GM23338 (cell line): ENCODE data around the gene FAM171A1. TPM values are rescaled to one million over a fixed set of nuclear protein-coding genes. Genes with fewer than 3 reads are reported as not detected.

Experiments
- ATAC-seq: fragments of 200-7000 bp; cut with Tn5 transposase; 3 replicates; pipeline ENCODE4 v1.9.1; 2020
- DNase-seq: peaks from one replicate; pipeline ENCODE4 v3.0.0-alpha.2; 2015; ENCODE audit warnings: low spot score
- H2AFZ ChIP-seq: fragments of 200-600 bp; sonication (generic); 2 replicates; pipeline ENCODE4 v1.8.0; 2016; ENCODE audit warnings: antibody characterized with exemption, mild to moderate bottlenecking, moderate library complexity
- H3F3A ChIP-seq: fragments of 200-600 bp; sonication (generic); replicated peaks from 2 replicates; pipeline ENCODE4 v1.8.0; 2017; ENCODE audit warnings: antibody characterized with exemption, mixed run types, low read depth
- H3K27ac ChIP-seq: fragments of 200-600 bp; sonication (generic); 2 replicates; pipeline ENCODE4 v1.6.1; 2016; ENCODE audit warnings: low read depth
- H3K27me3 ChIP-seq: fragments of 200-600 bp; sonication (generic); 2 replicates; pipeline ENCODE4 v1.8.0; 2016; ENCODE audit warnings: mild to moderate bottlenecking, mixed run types, moderate library complexity; ENCODE audit not compliant: insufficient read depth
- H3K36me3 ChIP-seq: fragments of 200-600 bp; sonication (generic); 2 replicates; pipeline ENCODE4 v1.8.0; 2016; ENCODE audit warnings: mild to moderate bottlenecking; ENCODE audit not compliant: insufficient read depth
- H3K4me1 ChIP-seq: fragments of 200-600 bp; sonication (generic); 2 replicates; pipeline ENCODE4 v1.8.0; 2016; ENCODE audit warnings: mild to moderate bottlenecking, moderate library complexity; ENCODE audit not compliant: insufficient read depth
- H3K4me2 ChIP-seq: fragments of 200-600 bp; sonication (generic); 2 replicates; pipeline ENCODE4 v1.7.1; 2017; ENCODE audit warnings: mixed run types
- H3K4me3 ChIP-seq: fragments of 200-600 bp; sonication (generic); 2 replicates; pipeline ENCODE4 v1.6.1; 2016; ENCODE audit warnings: mixed run types
- H3K79me2 ChIP-seq: fragments of 200-600 bp; sonication (generic); replicated peaks from 2 replicates; pipeline ENCODE4 v1.8.0; 2017; ENCODE audit warnings: mild to moderate bottlenecking; ENCODE audit not compliant: insufficient read depth
- H3K9me2 ChIP-seq: fragments of 200-600 bp; sonication (generic); 2 replicates; pipeline ENCODE4 v1.8.0; 2017; ENCODE audit not compliant: insufficient read depth
- H4K20me1 ChIP-seq: fragments of 200-600 bp; sonication (generic); replicated peaks from 2 replicates; pipeline ENCODE4 v1.8.0; 2017; ENCODE audit warnings: mild to moderate bottlenecking; ENCODE audit not compliant: insufficient read depth
- H3K27ac Mint-ChIP-seq: 2 replicates; pipeline ENCODE4 v1.8.0; 2020; ENCODE audit warnings: inconsistent platforms, mild to moderate bottlenecking, moderate library complexity, mixed read lengths
- H3K27me3 Mint-ChIP-seq: 3 replicates; pipeline ENCODE4 v1.8.0; 2022; ENCODE audit warnings: low read depth, mild to moderate bottlenecking, moderate library complexity, mixed read lengths, inconsistent platforms; ENCODE audit not compliant: insufficient read depth, poor library complexity
- H3K36me3 Mint-ChIP-seq: 3 replicates; pipeline ENCODE4 v1.8.0; 2021; ENCODE audit warnings: low read depth, mild to moderate bottlenecking, inconsistent platforms, moderate library complexity, mixed read lengths
- H3K4me1 Mint-ChIP-seq: 3 replicates; pipeline ENCODE4 v1.8.0; 2020; ENCODE audit warnings: mild to moderate bottlenecking, inconsistent platforms, mixed read lengths
- H3K4me3 Mint-ChIP-seq: 3 replicates; pipeline ENCODE4 v1.8.0; 2021; ENCODE audit warnings: moderate library complexity, mild to moderate bottlenecking, inconsistent platforms, mixed read lengths
- H3K9me3 Mint-ChIP-seq: 3 replicates; pipeline ENCODE4 v1.8.0; 2020; ENCODE audit warnings: moderate library complexity, mild to moderate bottlenecking, inconsistent platforms, mixed read lengths
- CREB1 ChIP-seq: fragments of 250-450 bp; sonication (Bioruptor Pico); IDR thresholded peaks from 2 replicates; pipeline ENCODE4 v1.5.0; 2020; ENCODE audit warnings: low read depth, mild to moderate bottlenecking, moderate library complexity
- EZH2 ChIP-seq: fragments of 200-600 bp; sonication (generic); IDR thresholded peaks from one replicate; pipeline ENCODE4 v1.8.0; 2017; ENCODE audit warnings: antibody characterized with exemption, mild to moderate bottlenecking, low read depth; ENCODE audit not compliant: unreplicated experiment
- EZH2phosphoT487 ChIP-seq: fragments of 200-600 bp; sonication (generic); IDR thresholded peaks from one replicate; pipeline ENCODE4 v1.8.1; 2018; ENCODE audit warnings: antibody characterized with exemption; ENCODE audit not compliant: unreplicated experiment
- JUNB ChIP-seq: IDR thresholded peaks from one replicate; pipeline ENCODE4 v1.6.1; 2016; ENCODE audit warnings: antibody characterized with exemption; ENCODE audit not compliant: unreplicated experiment
- NANOG ChIP-seq: IDR thresholded peaks from 2 replicates; pipeline ENCODE4 v1.6.1; 2016; ENCODE audit warnings: antibody characterized with exemption, borderline replicate concordance
- POLR2AphosphoS5 ChIP-seq: IDR thresholded peaks from 2 replicates; pipeline ENCODE4 v1.6.1; 2016; ENCODE audit warnings: antibody characterized with exemption, low read depth
- STAT1 ChIP-seq: IDR thresholded peaks from one replicate; pipeline ENCODE4 v1.6.1; 2016; ENCODE audit warnings: antibody characterized with exemption; ENCODE audit not compliant: unreplicated experiment
- ZNF114 ChIP-seq: fragments of 250-450 bp; sonication (Bioruptor Pico); IDR thresholded peaks from 2 replicates; pipeline ENCODE4 v1.5.0; 2020; ENCODE audit warnings: mild to moderate bottlenecking, moderate library complexity
- ZNF331 ChIP-seq: fragments of 250-450 bp; sonication (Bioruptor Pico); IDR thresholded peaks from 2 replicates; pipeline ENCODE4 v1.5.0; 2020; ENCODE audit warnings: low read depth, mild to moderate bottlenecking, moderate library complexity
- polyA plus RNA-seq: library from polyadenylated mRNA; unstranded; fragments of >200 nt; fragmentation: Nextera tagmentation; extraction: Ambion mirVana; gene quantifications from 2 replicates; pipeline ENCODE4 v1.2.1, GENCODE V29; 2016
- total RNA-seq: library from RNA; depleted of rRNA; stranded (reverse); fragments of >200 nt; shearing (Covaris generic); gene quantifications from 2 replicates; pipeline ENCODE4 v1.2.3, GENCODE V29; 2014
- TF ChIP-seq, protein P1 (sequence below): IDR thresholded peaks from one replicate; pipeline ENCODE4 v1.6.1; 2018; ENCODE audit warnings: antibody characterized with exemption; ENCODE audit not compliant: unreplicated experiment
- TF ChIP-seq, protein P2 (sequence below): fragments of 250-450 bp; sonication (Bioruptor Pico); IDR thresholded peaks from 2 replicates; pipeline ENCODE4 v1.5.0; 2020; ENCODE audit warnings: mild to moderate bottlenecking, moderate library complexity
- TF ChIP-seq, protein P3 (sequence below), 2 experiments: fragments of 200-600 bp in 1 of 2; sonication (generic) in 1 of 2; conservative IDR thresholded peaks; 2 replicates each; pipeline versions ENCODE4 v1.5.1 to v1.6.1; 2016 to 2017; ENCODE audit warnings: antibody characterized with exemption in 2 of 2, low read depth in 2 of 2, mild to moderate bottlenecking in 2 of 2, moderate library complexity in 1 of 2
- TF ChIP-seq, protein P4 (sequence below): IDR thresholded peaks from 2 replicates; pipeline ENCODE4 v1.6.1; 2016; ENCODE audit warnings: antibody characterized with exemption

FAM171A1 gene
- total and polyA plus RNA-seq, 2 experiments from 2014 or later = 11.3 to 32.2 TPM

DNA sequence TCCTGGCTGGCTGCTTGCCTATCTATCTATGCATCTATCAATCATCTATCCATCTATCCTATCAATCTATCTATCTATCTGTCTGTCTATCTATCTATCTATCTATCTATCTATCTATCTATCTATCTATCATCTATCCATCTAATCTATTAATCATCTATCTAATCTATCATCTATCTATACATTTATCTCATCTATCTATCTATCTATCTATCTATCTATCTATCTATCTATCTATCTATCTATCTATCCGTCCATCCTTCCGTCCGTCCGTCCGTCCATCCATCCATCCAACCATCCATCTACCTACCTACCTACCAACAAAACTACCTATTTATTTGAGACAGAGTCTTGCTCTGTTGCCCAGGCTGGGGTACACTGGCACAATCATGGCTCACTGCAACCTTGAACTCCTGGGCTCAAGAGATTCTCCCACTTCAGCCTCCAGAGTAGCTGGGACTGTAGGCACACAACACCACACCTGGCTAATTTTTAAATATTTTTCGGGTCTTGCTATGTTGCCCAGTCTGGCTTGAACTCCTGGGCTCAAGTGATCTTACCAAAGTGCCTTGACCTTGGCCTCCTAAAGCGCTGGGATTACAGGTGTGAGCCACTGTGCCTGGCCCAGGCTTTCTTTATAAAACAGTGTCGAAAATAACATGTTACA, 107.3 kb downstream of the FAM171A1 start:
- Histone ChIP-seq H2AFZ (no peak overlapping the region), H3K79me2 (no peaks in the 10 kb centered on the region), H3K27ac (no peak overlapping the region), H3K9me2 (no peaks in the 10 kb centered on the region), H3K36me3 (no peaks in the 10 kb centered on the region), H3K4me3 (no peak overlapping the region), H3K4me1 (no peaks in the 10 kb centered on the region), H3K4me2 (no peak overlapping the region), H3F3A (no peaks in the 10 kb centered on the region), H3K27me3 (no peaks in the 10 kb centered on the region), H4K20me1 (no peaks in the 10 kb centered on the region)
- peaks cover 6% of the 10 kb centered on the region for H3K27me3 Mint-ChIP-seq
- H3K9me3 Mint-ChIP-seq = peaks cover 9% of the 10 kb centered on the region
- no peaks in the 10 kb centered on the region; the same call in 2 of the 3 replicates for H3K4me1 Mint-ChIP-seq
- no peak overlapping the region for H3K27ac Mint-ChIP-seq
- TF ChIP-seq CREB1 (CRISPR knock-in tag) (no peak), ZNF114 (no peak), EZH2 (no peak), NANOG (no peak), EZH2phosphoT487 (no peak), POLR2AphosphoS5 (no peak), ZNF331 (CRISPR knock-in tag) (no peak), STAT1 (no peak), JUNB (no peak)
- TF ChIP-seq, protein P1, sequence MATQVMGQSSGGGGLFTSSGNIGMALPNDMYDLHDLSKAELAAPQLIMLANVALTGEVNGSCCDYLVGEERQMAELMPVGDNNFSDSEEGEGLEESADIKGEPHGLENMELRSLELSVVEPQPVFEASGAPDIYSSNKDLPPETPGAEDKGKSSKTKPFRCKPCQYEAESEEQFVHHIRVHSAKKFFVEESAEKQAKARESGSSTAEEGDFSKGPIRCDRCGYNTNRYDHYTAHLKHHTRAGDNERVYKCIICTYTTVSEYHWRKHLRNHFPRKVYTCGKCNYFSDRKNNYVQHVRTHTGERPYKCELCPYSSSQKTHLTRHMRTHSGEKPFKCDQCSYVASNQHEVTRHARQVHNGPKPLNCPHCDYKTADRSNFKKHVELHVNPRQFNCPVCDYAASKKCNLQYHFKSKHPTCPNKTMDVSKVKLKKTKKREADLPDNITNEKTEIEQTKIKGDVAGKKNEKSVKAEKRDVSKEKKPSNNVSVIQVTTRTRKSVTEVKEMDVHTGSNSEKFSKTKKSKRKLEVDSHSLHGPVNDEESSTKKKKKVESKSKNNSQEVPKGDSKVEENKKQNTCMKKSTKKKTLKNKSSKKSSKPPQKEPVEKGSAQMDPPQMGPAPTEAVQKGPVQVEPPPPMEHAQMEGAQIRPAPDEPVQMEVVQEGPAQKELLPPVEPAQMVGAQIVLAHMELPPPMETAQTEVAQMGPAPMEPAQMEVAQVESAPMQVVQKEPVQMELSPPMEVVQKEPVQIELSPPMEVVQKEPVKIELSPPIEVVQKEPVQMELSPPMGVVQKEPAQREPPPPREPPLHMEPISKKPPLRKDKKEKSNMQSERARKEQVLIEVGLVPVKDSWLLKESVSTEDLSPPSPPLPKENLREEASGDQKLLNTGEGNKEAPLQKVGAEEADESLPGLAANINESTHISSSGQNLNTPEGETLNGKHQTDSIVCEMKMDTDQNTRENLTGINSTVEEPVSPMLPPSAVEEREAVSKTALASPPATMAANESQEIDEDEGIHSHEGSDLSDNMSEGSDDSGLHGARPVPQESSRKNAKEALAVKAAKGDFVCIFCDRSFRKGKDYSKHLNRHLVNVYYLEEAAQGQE = no peak
- TF ChIP-seq, protein P2, sequence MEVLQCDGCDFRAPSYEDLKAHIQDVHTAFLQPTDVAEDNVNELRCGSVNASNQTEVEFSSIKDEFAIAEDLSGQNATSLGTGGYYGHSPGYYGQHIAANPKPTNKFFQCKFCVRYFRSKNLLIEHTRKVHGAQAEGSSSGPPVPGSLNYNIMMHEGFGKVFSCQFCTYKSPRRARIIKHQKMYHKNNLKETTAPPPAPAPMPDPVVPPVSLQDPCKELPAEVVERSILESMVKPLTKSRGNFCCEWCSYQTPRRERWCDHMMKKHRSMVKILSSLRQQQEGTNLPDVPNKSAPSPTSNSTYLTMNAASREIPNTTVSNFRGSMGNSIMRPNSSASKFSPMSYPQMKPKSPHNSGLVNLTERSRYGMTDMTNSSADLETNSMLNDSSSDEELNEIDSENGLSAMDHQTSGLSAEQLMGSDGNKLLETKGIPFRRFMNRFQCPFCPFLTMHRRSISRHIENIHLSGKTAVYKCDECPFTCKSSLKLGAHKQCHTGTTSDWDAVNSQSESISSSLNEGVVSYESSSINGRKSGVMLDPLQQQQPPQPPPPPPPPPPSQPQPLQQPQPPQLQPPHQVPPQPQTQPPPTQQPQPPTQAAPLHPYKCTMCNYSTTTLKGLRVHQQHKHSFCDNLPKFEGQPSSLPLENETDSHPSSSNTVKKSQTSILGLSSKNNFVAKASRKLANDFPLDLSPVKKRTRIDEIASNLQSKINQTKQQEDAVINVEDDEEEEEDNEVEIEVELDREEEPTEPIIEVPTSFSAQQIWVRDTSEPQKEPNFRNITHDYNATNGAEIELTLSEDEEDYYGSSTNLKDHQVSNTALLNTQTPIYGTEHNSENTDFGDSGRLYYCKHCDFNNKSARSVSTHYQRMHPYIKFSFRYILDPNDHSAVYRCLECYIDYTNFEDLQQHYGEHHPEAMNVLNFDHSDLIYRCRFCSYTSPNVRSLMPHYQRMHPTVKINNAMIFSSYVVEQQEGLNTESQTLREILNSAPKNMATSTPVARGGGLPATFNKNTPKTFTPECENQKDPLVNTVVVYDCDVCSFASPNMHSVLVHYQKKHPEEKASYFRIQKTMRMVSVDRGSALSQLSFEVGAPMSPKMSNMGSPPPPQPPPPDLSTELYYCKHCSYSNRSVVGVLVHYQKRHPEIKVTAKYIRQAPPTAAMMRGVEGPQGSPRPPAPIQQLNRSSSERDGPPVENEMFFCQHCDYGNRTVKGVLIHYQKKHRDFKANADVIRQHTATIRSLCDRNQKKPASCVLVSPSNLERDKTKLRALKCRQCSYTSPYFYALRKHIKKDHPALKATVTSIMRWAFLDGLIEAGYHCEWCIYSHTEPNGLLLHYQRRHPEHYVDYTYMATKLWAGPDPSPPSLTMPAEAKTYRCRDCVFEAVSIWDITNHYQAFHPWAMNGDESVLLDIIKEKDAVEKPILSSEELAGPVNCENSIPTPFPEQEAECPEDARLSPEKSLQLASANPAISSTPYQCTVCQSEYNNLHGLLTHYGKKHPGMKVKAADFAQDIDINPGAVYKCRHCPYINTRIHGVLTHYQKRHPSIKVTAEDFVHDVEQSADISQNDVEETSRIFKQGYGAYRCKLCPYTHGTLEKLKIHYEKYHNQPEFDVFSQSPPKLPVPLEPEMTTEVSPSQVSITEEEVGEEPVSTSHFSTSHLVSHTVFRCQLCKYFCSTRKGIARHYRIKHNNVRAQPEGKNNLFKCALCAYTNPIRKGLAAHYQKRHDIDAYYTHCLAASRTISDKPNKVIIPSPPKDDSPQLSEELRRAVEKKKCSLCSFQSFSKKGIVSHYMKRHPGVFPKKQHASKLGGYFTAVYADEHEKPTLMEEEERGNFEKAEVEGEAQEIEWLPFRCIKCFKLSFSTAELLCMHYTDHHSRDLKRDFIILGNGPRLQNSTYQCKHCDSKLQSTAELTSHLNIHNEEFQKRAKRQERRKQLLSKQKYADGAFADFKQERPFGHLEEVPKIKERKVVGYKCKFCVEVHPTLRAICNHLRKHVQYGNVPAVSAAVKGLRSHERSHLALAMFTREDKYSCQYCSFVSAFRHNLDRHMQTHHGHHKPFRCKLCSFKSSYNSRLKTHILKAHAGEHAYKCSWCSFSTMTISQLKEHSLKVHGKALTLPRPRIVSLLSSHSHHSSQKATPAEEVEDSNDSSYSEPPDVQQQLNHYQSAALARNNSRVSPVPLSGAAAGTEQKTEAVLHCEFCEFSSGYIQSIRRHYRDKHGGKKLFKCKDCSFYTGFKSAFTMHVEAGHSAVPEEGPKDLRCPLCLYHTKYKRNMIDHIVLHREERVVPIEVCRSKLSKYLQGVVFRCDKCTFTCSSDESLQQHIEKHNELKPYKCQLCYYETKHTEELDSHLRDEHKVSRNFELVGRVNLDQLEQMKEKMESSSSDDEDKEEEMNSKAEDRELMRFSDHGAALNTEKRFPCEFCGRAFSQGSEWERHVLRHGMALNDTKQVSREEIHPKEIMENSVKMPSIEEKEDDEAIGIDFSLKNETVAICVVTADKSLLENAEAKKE (CRISPR knock-in tag) = no peak
- TF ChIP-seq, protein P3, sequence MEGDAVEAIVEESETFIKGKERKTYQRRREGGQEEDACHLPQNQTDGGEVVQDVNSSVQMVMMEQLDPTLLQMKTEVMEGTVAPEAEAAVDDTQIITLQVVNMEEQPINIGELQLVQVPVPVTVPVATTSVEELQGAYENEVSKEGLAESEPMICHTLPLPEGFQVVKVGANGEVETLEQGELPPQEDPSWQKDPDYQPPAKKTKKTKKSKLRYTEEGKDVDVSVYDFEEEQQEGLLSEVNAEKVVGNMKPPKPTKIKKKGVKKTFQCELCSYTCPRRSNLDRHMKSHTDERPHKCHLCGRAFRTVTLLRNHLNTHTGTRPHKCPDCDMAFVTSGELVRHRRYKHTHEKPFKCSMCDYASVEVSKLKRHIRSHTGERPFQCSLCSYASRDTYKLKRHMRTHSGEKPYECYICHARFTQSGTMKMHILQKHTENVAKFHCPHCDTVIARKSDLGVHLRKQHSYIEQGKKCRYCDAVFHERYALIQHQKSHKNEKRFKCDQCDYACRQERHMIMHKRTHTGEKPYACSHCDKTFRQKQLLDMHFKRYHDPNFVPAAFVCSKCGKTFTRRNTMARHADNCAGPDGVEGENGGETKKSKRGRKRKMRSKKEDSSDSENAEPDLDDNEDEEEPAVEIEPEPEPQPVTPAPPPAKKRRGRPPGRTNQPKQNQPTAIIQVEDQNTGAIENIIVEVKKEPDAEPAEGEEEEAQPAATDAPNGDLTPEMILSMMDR (conservative IDR thresholded peaks at IDR 0.05; ENCODE audit: low read depth in 2 of 2) = no peak
- TF ChIP-seq, protein P4, sequence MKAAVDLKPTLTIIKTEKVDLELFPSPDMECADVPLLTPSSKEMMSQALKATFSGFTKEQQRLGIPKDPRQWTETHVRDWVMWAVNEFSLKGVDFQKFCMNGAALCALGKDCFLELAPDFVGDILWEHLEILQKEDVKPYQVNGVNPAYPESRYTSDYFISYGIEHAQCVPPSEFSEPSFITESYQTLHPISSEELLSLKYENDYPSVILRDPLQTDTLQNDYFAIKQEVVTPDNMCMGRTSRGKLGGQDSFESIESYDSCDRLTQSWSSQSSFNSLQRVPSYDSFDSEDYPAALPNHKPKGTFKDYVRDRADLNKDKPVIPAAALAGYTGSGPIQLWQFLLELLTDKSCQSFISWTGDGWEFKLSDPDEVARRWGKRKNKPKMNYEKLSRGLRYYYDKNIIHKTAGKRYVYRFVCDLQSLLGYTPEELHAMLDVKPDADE = no peak
- no peak for ATAC-seq
- no peak overlapping the region for H3K4me3 Mint-ChIP-seq
- peaks cover 20% of the 10 kb centered on the region for H3K36me3 Mint-ChIP-seq
- no peak for DNase-seq
